RPMI8226 (cell line): ENCODE data around the gene LUC7L2.
"Not testable (repeated sequence)": the region's sequence is repeated elsewhere in the genome, so short reads cannot be mapped to it uniquely, and the experiment has no call there.

Experiments
- DNase-seq: peaks from one replicate; pipeline ENCODE4 v3.0.0-alpha.2; 2015

LUC7L2 gene

GRCh38 chr7:139403601-139404000 lies 43.9 kb downstream of the LUC7L2 start:
- no peak for DNase-seq

- no peak for DNase-seq
Measured at GRCh38 chr7:139407555-139407954, 47.9 kb downstream of the LUC7L2 start.

GRCh38 chr7:139414743-139415402 lies 55.2 kb downstream of the LUC7L2 start:
- not testable (repeated sequence) for DNase-seq

- DNase-seq, result no peak
Measured at GRCh38 chr7:139416405-139416804, 56.7 kb downstream of the LUC7L2 start.

- no peak for DNase-seq
Measured at GRCh38 chr7:139417478-139417877, 57.8 kb downstream of the LUC7L2 start.

GRCh38 chr7:139421123-139421522 lies 61.4 kb downstream of the LUC7L2 start:
- no peak for DNase-seq

- no peak for DNase-seq
Measured at GRCh38 chr7:139422126-139422525, 62.4 kb downstream of the LUC7L2 start.

GRCh38 chr7:139423091-139423490 lies 63.4 kb downstream of the LUC7L2 start:
- no peak for DNase-seq

- no peak for DNase-seq
Measured at GRCh38 chr7:139424004-139424403, 64.3 kb downstream of the LUC7L2 start.

- DNase-seq, result not testable (repeated sequence)
Measured at GRCh38 chr7:139425701-139426100, 66.0 kb downstream of the LUC7L2 start.

GRCh38 chr7:139426258-139427028 lies 66.7 kb downstream of the LUC7L2 start:
- DNase-seq, result no peak

- no peak for DNase-seq
Measured at GRCh38 chr7:139427029-139427420, 67.3 kb downstream of the LUC7L2 start.

- DNase-seq, result no peak
Measured at GRCh38 chr7:139427788-139428187, 68.1 kb downstream of the LUC7L2 start.

GRCh38 chr7:139429735-139430134 lies 70.0 kb downstream of the LUC7L2 start:
- DNase-seq, result not testable (repeated sequence)

- no peak for DNase-seq
Measured at GRCh38 chr7:139430443-139430842, 70.7 kb downstream of the LUC7L2 start.

- no peak for DNase-seq
Measured at GRCh38 chr7:139431010-139431409, 71.3 kb downstream of the LUC7L2 start.

- no peak for DNase-seq
Measured at GRCh38 chr7:139431459-139431858, 71.8 kb downstream of the LUC7L2 start.

- DNase-seq, result no peak
Measured at GRCh38 chr7:139436806-139437205, 77.1 kb downstream of the LUC7L2 start.

GRCh38 chr7:139439375-139439774 lies 79.7 kb downstream of the LUC7L2 start:
- no peak for DNase-seq

- DNase-seq, result no peak
Measured at GRCh38 chr7:139441961-139442360, 82.3 kb downstream of the LUC7L2 start.

GRCh38 chr7:139446051-139446890 lies 86.6 kb downstream of the LUC7L2 start:
- no peak for DNase-seq

GRCh38 chr7:139450851-139451250 lies 91.2 kb downstream of the LUC7L2 start:
- no peak for DNase-seq

GRCh38 chr7:139451638-139452037 lies 91.9 kb downstream of the LUC7L2 start:
- DNase-seq, result no peak
